H1 (cell line): Measurements from ENCODE around the gene GNA12. TPM values are rescaled to one million over a fixed set of nuclear protein-coding genes. Genes with fewer than 3 reads are reported as not detected.

ENCODE experiments used
- CTCF ChIA-PET: fragments of 300-600 bp; sonication (Branson Sonifier 250); formaldehyde crosslinking; loops from one replicate; lab custom pipeline; 2021; ENCODE audit not compliant: partially characterized antibody; lab: Charles Lee
- POLR2A ChIA-PET: fragments of 300-600 bp; sonication (Branson Sonifier 250); formaldehyde crosslinking; loops from one replicate; lab custom pipeline; 2021; ENCODE audit warnings: inconsistent platforms; ENCODE audit not compliant: partially characterized antibody; lab: Charles Lee
- DNase-seq, 2 experiments: peaks; one replicate each; pipeline versions ENCODE4 v3.0.0 to v3.0.0-alpha.2; 2010 to 2022; ENCODE audit warnings: low spot score in 2 of 2, low read depth in 1 of 2, mixed read lengths in 1 of 2
- FAIRE-seq: peaks from 2 replicates; lab custom pipeline; 2011; peaks lifted over from hg19 to GRCh38; lab: Jason Lieb, UNC
- H2AFZ ChIP-seq: 2 replicates; pipeline ENCODE4 v1.8.1; 2012; ENCODE audit warnings: low read length, inconsistent platforms
- H2AK5ac ChIP-seq: 2 replicates; pipeline ENCODE4 v1.6.1; 2013; ENCODE audit warnings: low read depth, low read length
- H2BK120ac ChIP-seq: replicated peaks from 2 replicates; pipeline ENCODE3; 2013; ENCODE audit warnings: low read depth, low read length, inconsistent platforms
- H2BK12ac ChIP-seq: 2 replicates; pipeline ENCODE4 v1.6.1; 2013; ENCODE audit warnings: low read depth, low read length
- H2BK15ac ChIP-seq: 2 replicates; pipeline ENCODE4 v1.6.1; 2013; ENCODE audit warnings: low read length
- H2BK20ac ChIP-seq: 2 replicates; pipeline ENCODE4 v1.6.1; 2013; ENCODE audit warnings: low read length
- H2BK5ac ChIP-seq: 2 replicates; pipeline ENCODE4 v1.6.1; 2013; ENCODE audit warnings: low read depth, low read length
- H3K14ac ChIP-seq: 2 replicates; pipeline ENCODE4 v1.6.1; 2013; ENCODE audit warnings: inconsistent platforms; ENCODE audit not compliant: insufficient read length
- H3K18ac ChIP-seq: 2 replicates; pipeline ENCODE4 v1.6.1; 2013; ENCODE audit warnings: low read length; ENCODE audit errors: extremely low read depth
- H3K23ac ChIP-seq: 2 replicates; pipeline ENCODE4 v1.6.1; 2013; ENCODE audit warnings: inconsistent platforms; ENCODE audit not compliant: insufficient read length
- H3K23me2 ChIP-seq: 2 replicates; pipeline ENCODE4 v1.6.1; 2013; ENCODE audit warnings: low read depth, low read length
- H3K27ac ChIP-seq: 2 replicates; pipeline ENCODE4 v1.6.1; 2011; ENCODE audit warnings: low read depth, low read length, inconsistent platforms
- H3K27me3 ChIP-seq, 4 experiments: replicated peaks in 1 of 4; 1 replicate in 1 of 4; 2 replicates in 3 of 4; pipeline versions ENCODE4 v1.6.1 to v1.8.1; 2011 to 2013; ENCODE audit warnings: low read length in 3 of 4, mild to moderate bottlenecking in 3 of 4, inconsistent platforms in 2 of 4, mixed read lengths in 2 of 4, moderate library complexity in 1 of 4; ENCODE audit not compliant: control insufficient read depth in 3 of 4, insufficient read depth in 3 of 4; ENCODE audit errors: extremely low read depth in 1 of 4
- H3K36me3 ChIP-seq, 4 experiments: 2 replicates each; pipeline versions ENCODE4 v1.6.1 to v1.8.1; 2011 to 2013; ENCODE audit warnings: mild to moderate bottlenecking in 4 of 4, low read length in 3 of 4, moderate library complexity in 2 of 4, control low read depth in 1 of 4, inconsistent platforms in 1 of 4; ENCODE audit not compliant: insufficient read depth in 4 of 4, control insufficient read depth in 2 of 4
- H3K4ac ChIP-seq: replicated peaks from 2 replicates; pipeline ENCODE3; 2013; ENCODE audit warnings: low read length, low read depth, mixed read lengths, inconsistent platforms; ENCODE audit not compliant: insufficient read length
- H3K4me1 ChIP-seq, 4 experiments: replicated peaks in 1 of 4; 1 replicate in 1 of 4; 2 replicates in 3 of 4; pipeline versions ENCODE4 v1.6.1 to v1.8.1; 2011 to 2013; ENCODE audit warnings: low read length in 3 of 4, inconsistent platforms in 2 of 4, mixed read lengths in 1 of 4; ENCODE audit not compliant: insufficient read depth in 4 of 4, control insufficient read depth in 3 of 4
- H3K4me2 ChIP-seq, 2 experiments: 2 replicates each; pipeline versions ENCODE4 v1.6.1 to v1.8.1; 2011 to 2013; ENCODE audit warnings: low read depth in 2 of 2, low read length in 2 of 2, control low read depth in 1 of 2, inconsistent platforms in 1 of 2, mild to moderate bottlenecking in 1 of 2; ENCODE audit not compliant: insufficient read depth in 1 of 2
- H3K4me3 ChIP-seq, 4 experiments: fragments of 200-600, 300-600 bp in 1 of 4; sonication (generic), shearing (Covaris generic), sonication (Bioruptor Twin) in 1 of 4; 2 replicates each; pipeline versions ENCODE4 v1.5.1 to v1.8.1; 2011 to 2016; ENCODE audit warnings: low read length in 4 of 4, low read depth in 3 of 4, control low read depth in 2 of 4, inconsistent platforms in 2 of 4, mild to moderate bottlenecking in 2 of 4, mixed read lengths in 1 of 4, moderate library complexity in 1 of 4; ENCODE audit not compliant: insufficient read depth in 2 of 4; ENCODE audit errors: extremely low read depth in 1 of 4
- H3K56ac ChIP-seq: replicated peaks from 2 replicates; pipeline ENCODE3; 2013; ENCODE audit warnings: low read depth, mild to moderate bottlenecking, mixed read lengths, low read length, inconsistent platforms; ENCODE audit not compliant: insufficient read length
- H3K79me1 ChIP-seq: 2 replicates; pipeline ENCODE4 v1.6.1; 2013; ENCODE audit warnings: low read depth, low read length, control low read depth
- H3K79me2 ChIP-seq, 2 experiments: 2 replicates each; pipeline versions ENCODE4 v1.6.1 to v1.8.1; 2012 to 2013; ENCODE audit warnings: low read length in 2 of 2, mild to moderate bottlenecking in 2 of 2, inconsistent platforms in 1 of 2; ENCODE audit not compliant: insufficient read depth in 2 of 2, control insufficient read depth in 1 of 2
- H3K9ac ChIP-seq, 4 experiments: replicated peaks in 1 of 4; 1 replicate in 1 of 4; 2 replicates in 3 of 4; pipeline versions ENCODE4 v1.6.1 to v1.8.1; 2011 to 2013; ENCODE audit warnings: low read depth in 3 of 4, low read length in 3 of 4, control low read depth in 2 of 4, mild to moderate bottlenecking in 2 of 4, moderate library complexity in 2 of 4, inconsistent platforms in 1 of 4; ENCODE audit errors: extremely low read depth in 1 of 4
- H3K9me3 ChIP-seq, 2 experiments: 2 replicates each; pipeline versions ENCODE4 v1.6.1 to v1.8.1; 2012 to 2013; ENCODE audit warnings: mild to moderate bottlenecking in 2 of 2, moderate library complexity in 2 of 2, control low read depth in 1 of 2, inconsistent platforms in 1 of 2, low read depth in 1 of 2, low read length in 1 of 2, mixed read lengths in 1 of 2; ENCODE audit not compliant: insufficient read depth in 2 of 2
- H4K20me1 ChIP-seq, 2 experiments: replicated peaks in 1 of 2; 2 replicates each; pipeline versions ENCODE3 to v1.8.1; 2011 to 2013; ENCODE audit warnings: inconsistent platforms in 2 of 2, low read length in 2 of 2, mild to moderate bottlenecking in 1 of 2; ENCODE audit not compliant: insufficient read depth in 2 of 2, control insufficient read depth in 1 of 2
- H4K5ac ChIP-seq: 2 replicates; pipeline ENCODE4 v1.6.1; 2013; ENCODE audit warnings: low read length, low read depth, mixed read lengths, inconsistent platforms; ENCODE audit not compliant: insufficient read length
- H4K8ac ChIP-seq: 2 replicates; pipeline ENCODE4 v1.8.0; 2013; ENCODE audit warnings: mild to moderate bottlenecking, moderate library complexity, low read length, inconsistent platforms; ENCODE audit not compliant: insufficient read depth; ENCODE audit errors: extremely low read depth
- H4K91ac ChIP-seq: replicated peaks from 2 replicates; pipeline ENCODE3; 2013; ENCODE audit warnings: low read length, mixed read lengths, inconsistent platforms; ENCODE audit not compliant: insufficient read length
- BACH1 ChIP-seq: IDR thresholded peaks from 2 replicates; pipeline ENCODE4 v1.6.1; 2012; ENCODE audit warnings: low read length, improper control_type of control experiment
- HDAC2 ChIP-seq, 2 experiments: fragments of 300-600 bp in 1 of 2; sonication (generic) in 1 of 2; IDR thresholded peaks; 2 replicates each; pipeline ENCODE4 v1.6.1; 2011 to 2012; ENCODE audit warnings: low read depth in 2 of 2, low read length in 2 of 2, mild to moderate bottlenecking in 2 of 2, moderate library complexity in 2 of 2, borderline replicate concordance in 1 of 2, inconsistent platforms in 1 of 2
- HDAC6 ChIP-seq: IDR thresholded peaks from one replicate; pipeline ENCODE4 v1.7.1; 2012; ENCODE audit warnings: low read depth, mild to moderate bottlenecking, inconsistent platforms, low read length, moderate library complexity
- POLR2A ChIP-seq, 2 experiments: IDR thresholded peaks; 1 replicate in 1 of 2; 2 replicates in 1 of 2; pipeline ENCODE4 v1.6.1; 2011; ENCODE audit warnings: low read depth in 2 of 2, low read length in 2 of 2, mild to moderate bottlenecking in 2 of 2; ENCODE audit errors: control extremely low read depth in 1 of 2
- SUZ12 ChIP-seq: fragments of 200-600 bp; sonication (generic); IDR thresholded peaks from 2 replicates; pipeline ENCODE4 v1.6.1; 2012; ENCODE audit warnings: mild to moderate bottlenecking, inconsistent platforms, low read length, moderate library complexity, mixed read lengths
- WGBS, 2 experiments: shearing (Covaris generic) in 1 of 2; methylation state at CpG; one replicate each; pipeline versions ENCODE4 v1.1.6 to v1.1.7; 2013 to 2015; ENCODE audit warnings: low lambda C conversion rate in 2 of 2, mixed read lengths in 2 of 2, inconsistent platforms in 1 of 2, low coverage in 1 of 2, missing lambda C conversion rate in 1 of 2; ENCODE audit not compliant: insufficient replicate concordance in 2 of 2, insufficient coverage in 1 of 2, insufficient read length in 1 of 2; ENCODE audit errors: extremely low coverage in 1 of 2, missing lambda C conversion rate in 1 of 2; 5-methylcytosine and 5-hydroxymethylcytosine counted together
- polyA plus RNA-seq, 7 experiments: library from polyadenylated mRNA; depleted of rRNA in 3 of 7; stranded (reverse) in 5 of 7; unstranded in 2 of 7; fragments of >200 nt in 5 of 7; fragments of 200-250 nt in 2 of 7; gene quantifications; 1 replicate in 5 of 7; 2 replicates in 1 of 7; 4 replicates in 1 of 7; pipeline versions ENCODE4 v1.2.1 to v1.2.3, GENCODE V29; 2011 to 2013; ENCODE audit warnings: missing spikeins in 2 of 7, mixed read lengths in 2 of 7
- total RNA-seq: library from RNA; stranded (reverse); fragmentation: NEBNext Ultra II Directional; extraction: Animal tissue kit (Norgen Biotek cat#: 25700); gene quantifications from 2 replicates; pipeline ENCODE4 v1.2.1, GENCODE V29; 2021

GNA12 gene
- total and polyA plus RNA-seq, 2 of the 8 experiments (the other 6 are each of a cell fraction or from before 2014, with no cell fraction given), result 96.5 to 109 TPM

- Histone ChIP-seq H2AFZ (no peak overlapping the region), H4K20me1 (peaks cover 11 to 14% of the 10 kb centered on the region in 2 experiments), H2BK5ac (no peak overlapping the region), H4K91ac (no peak overlapping the region), H2BK15ac (no peak overlapping the region), H3K23me2 (no peaks in the 10 kb centered on the region), H3K4ac (no peak overlapping the region), H2BK120ac (no peak overlapping the region), H3K56ac (no peak overlapping the region), H3K36me3 (peaks cover 12 to 32% (median 27%) of the 10 kb centered on the region in 4 experiments), H3K4me1 (no peaks in the 10 kb centered on the region), H3K9ac (no peak overlapping the region), H2AK5ac (no peak overlapping the region), H3K18ac (no peak overlapping the region), H3K79me1 (peaks cover 16% of the 10 kb centered on the region), H3K79me2 (peaks cover 3 to 68% of the 10 kb centered on the region in 2 experiments; a peak in 2 of 4 replicates), H4K5ac (no peak overlapping the region), H3K27me3 (no peaks in the 10 kb centered on the region), H2BK12ac (no peak overlapping the region), H3K4me2 (no peak overlapping the region), H3K27ac (no peak overlapping the region), H3K4me3 (no peak overlapping the region), H3K14ac (no peak overlapping the region), H2BK20ac (no peak overlapping the region), H3K9me3 (no peaks in the 10 kb centered on the region), H4K8ac (no peak overlapping the region), H3K23ac (no peak overlapping the region)
- WGBS, 2 experiments, result 91% methylated on average over 5 of the region's 5 CpGs; no CpG with 5 or more reads in 1 of the 2 experiments
- TF ChIP-seq BACH1, result no peak
- TF ChIP-seq HDAC6, result no peak
- no peak for TF ChIP-seq HDAC2 (IDR thresholded peaks at IDR 0.05; ENCODE audit: borderline replicate concordance in 1 of 2, low read depth in 2 of 2, low read length in 2 of 2)
- TF ChIP-seq POLR2A (IDR thresholded peaks at IDR 0.05; ENCODE audit: control extremely low read depth in 1 of 2, low read depth in 2 of 2, low read length in 2 of 2), result no peak
- no peak for TF ChIP-seq SUZ12
- FAIRE-seq (no peak), DNase-seq (no peak)
- ChIA-PET POLR2A (no interaction called here), CTCF (interaction anchor here (1.2 to 1.3 kb wide), 3 partner anchors 12 to 73 kb away, joined by 3 read pairs; no protein-coding TSS in a partner anchor)
Observed at GRCh38 chr7:2792235-2792634, 51.9 kb downstream of the GNA12 start.
